T-helper 17 cell (primary cell): Measurements from ENCODE around the gene THSD1. TPM values are rescaled to one million over a fixed set of nuclear protein-coding genes. Genes with fewer than 3 reads are reported as not detected.

ENCODE experiments used
- ATAC-seq: fragments of 150-1000 bp; cut with Tn5 transposase; 2 replicates; pipeline ENCODE4 v1.10.0; 2021; ENCODE audit warnings: mild to moderate bottlenecking, moderate library complexity
- DNase-seq, 3 donors: peaks; one replicate each; pipeline versions ENCODE4 v3.0.0 to v3.0.0-alpha.2; 2020 to 2021
- H3K9me3 ChIP-seq: one replicate; pipeline ENCODE4 v1.7.0; 2013; ENCODE audit warnings: low read length, mild to moderate bottlenecking; ENCODE audit not compliant: control insufficient read depth, poor library complexity, severe bottlenecking
- H3K27ac Mint-ChIP-seq: one replicate; pipeline ENCODE4 v1.8.0; 2022; ENCODE audit warnings: mild to moderate bottlenecking, moderate library complexity, mixed read lengths
- H3K27me3 Mint-ChIP-seq: one replicate; pipeline ENCODE4 v1.8.0; 2022; ENCODE audit warnings: mixed read lengths
- H3K36me3 Mint-ChIP-seq: one replicate; pipeline ENCODE4 v1.8.0; 2022; ENCODE audit warnings: low read depth, mixed read lengths
- H3K4me1 Mint-ChIP-seq: one replicate; pipeline ENCODE4 v1.8.0; 2022; ENCODE audit warnings: mild to moderate bottlenecking, mixed read lengths
- H3K4me3 Mint-ChIP-seq: one replicate; pipeline ENCODE4 v1.8.0; 2022; ENCODE audit warnings: mild to moderate bottlenecking, moderate library complexity, mixed read lengths
- total RNA-seq, 4 donors: library from RNA in 2 of 4; stranded (reverse) in 2 of 4; gene quantifications; one replicate each; pipeline ENCODE4 v1.2.3 and lab custom pipeline; 2022 to 2026

THSD1 gene, protein sequence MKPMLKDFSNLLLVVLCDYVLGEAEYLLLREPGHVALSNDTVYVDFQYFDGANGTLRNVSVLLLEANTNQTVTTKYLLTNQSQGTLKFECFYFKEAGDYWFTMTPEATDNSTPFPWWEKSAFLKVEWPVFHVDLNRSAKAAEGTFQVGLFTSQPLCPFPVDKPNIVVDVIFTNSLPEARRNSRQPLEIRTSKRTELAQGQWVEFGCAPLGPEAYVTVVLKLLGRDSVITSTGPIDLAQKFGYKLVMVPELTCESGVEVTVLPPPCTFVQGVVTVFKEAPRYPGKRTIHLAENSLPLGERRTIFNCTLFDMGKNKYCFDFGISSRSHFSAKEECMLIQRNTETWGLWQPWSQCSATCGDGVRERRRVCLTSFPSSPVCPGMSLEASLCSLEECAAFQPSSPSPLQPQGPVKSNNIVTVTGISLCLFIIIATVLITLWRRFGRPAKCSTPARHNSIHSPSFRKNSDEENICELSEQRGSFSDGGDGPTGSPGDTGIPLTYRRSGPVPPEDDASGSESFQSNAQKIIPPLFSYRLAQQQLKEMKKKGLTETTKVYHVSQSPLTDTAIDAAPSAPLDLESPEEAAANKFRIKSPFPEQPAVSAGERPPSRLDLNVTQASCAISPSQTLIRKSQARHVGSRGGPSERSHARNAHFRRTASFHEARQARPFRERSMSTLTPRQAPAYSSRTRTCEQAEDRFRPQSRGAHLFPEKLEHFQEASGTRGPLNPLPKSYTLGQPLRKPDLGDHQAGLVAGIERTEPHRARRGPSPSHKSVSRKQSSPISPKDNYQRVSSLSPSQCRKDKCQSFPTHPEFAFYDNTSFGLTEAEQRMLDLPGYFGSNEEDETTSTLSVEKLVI
- total RNA-seq: under 1 TPM; 0.40 to 0.68 TPM
- total RNA-seq (lab: John Stamatoyannopoulos, UW): 0.38 to 2.0 reads per million in 2 donors

DNA sequence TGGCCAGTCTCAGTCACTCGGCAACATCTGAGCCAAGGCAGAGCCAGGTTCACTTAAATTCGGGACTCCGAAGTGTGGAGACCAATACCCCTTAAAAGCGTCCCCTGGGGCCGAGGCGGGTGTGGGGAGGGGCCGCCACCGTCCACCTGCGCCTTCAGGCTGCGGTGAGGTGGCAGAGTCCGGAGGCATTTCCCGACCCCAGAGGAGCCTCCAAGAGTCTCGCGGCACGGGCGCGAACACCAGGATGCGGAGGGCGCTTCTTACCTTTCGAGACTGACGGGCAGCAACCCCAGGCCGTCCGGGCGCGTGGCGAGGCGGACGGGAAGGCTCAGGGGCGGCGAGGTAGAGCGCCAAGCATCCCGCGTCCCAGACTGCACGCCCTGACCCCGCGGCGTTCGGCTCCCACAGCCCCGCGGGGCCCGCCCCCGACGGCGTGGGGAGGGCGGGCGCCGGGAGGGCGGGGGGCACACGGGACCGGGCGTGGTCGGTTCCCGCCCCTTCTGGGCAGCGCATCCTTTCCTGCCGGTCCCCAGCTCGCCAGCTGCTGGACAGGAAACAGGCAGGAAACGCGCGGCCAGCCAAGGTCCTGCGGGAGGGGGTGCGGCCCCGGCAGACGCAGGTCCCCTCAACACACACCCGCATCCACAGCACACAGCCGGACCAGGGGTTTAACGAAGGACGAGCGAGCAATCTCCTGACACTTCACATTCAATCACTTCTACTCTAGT lies at the start of gene THSD1:
Gene THSD1, minus strand, starts transcription at position 406 of the 728 bp plus-strand sequence. CDS start 3,572 bp downstream, outside the sequence.
- ATAC-seq: peak; percentile 52

DNA sequence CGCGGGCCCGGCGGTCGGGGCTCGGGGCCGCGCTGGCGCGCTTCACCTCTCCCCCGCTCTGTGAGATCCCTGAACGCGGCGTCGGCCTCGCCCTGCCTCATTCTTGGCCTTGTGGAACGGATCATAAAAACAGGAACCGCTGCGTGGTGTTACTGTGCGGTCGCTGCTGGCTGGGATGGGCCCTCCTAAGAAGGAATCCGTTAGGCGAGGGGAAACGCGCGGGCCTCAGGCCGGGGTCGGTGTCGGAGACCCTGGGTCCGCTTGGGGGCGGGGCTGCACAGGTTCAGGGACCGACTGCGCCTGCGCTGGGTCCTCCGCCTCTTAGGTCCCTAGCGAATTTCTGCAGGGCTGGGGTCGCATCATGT lies 49.7 kb upstream of the THSD1 start:
- Mint-ChIP-seq H3K27me3 (no peaks in the 10 kb centered on the region), H3K27ac (peak overlapping the region; percentile 97), H3K4me1 (peaks cover 27% of the 10 kb centered on the region), H3K4me3 (peak overlapping the region; percentile 97), H3K36me3 (peaks cover 2% of the 10 kb centered on the region)
- peak; percentile 52 to 72 (median 68) for DNase-seq
- ATAC-seq: peak; percentile 39
- H3K9me3 ChIP-seq: no peaks in the 10 kb centered on the region

More for the DNA sequence above, at the start of gene THSD1:
- DNase-seq: peak in 1 of 3 donors; percentile 13
- Mint-ChIP-seq H3K4me1 (peaks cover 9% of the 10 kb centered on the region), H3K36me3 (no peaks in the 10 kb centered on the region), H3K27ac (no peak within 1 kb of the TSS), H3K27me3 (peaks cover 21% of the 10 kb centered on the region), H3K4me3 (peak within 1 kb of the TSS; percentile 83)
- H3K9me3 ChIP-seq: no peaks in the 10 kb centered on the region

DNA sequence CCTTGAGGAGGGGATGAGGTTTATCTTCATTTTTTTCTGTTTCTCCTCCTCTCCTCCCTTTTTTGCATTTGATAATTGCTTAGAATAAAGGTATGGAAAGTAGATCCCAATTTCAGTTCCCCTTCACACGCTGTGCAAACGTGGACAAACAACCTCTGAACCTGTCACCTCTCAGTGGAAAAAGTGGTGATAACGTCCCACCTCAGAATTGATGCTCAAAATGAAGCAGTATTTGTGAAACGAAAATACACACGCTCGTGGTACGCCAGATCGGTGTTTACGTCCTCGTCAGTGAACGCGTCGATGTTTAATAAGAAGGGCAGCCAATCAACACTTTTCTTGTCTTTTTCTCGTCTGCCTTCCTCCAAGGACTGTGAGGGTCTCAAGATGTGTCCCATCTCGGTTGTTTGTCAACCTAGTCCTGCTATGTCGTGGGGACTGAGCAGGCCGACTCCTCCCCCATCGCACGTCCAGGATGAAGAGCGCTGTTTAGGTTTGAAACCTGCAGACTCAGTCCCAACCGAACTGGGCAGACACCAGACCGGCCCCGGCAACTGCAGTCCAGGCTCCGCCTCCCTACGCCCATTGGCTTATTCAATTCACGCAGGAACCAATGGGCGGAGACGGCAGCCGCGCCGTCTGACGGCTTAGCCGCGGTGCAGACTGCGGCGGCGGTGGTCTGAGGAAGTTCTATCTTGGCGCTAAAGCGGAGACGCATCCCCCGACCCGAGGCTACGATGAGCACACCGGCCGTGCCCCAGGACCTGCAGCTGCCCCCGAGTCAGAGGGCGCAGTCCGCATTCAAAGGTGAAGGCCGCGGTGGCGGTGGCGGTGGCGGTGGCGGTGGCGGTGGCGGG lies 49.1 kb upstream of the THSD1 start, which contains the start of gene CKAP2:
Gene CKAP2, plus strand, starts transcription at position 659 of the 857 bp plus-strand sequence. Its CDS starts 79 bp downstream, at position 738.
- Mint-ChIP-seq H3K4me1 (peaks cover 26% of the 10 kb centered on the region), H3K4me3 (peak within 1 kb of the TSS; percentile 97), H3K27ac (peak within 1 kb of the TSS; percentile 97), H3K36me3 (peaks cover 2% of the 10 kb centered on the region), H3K27me3 (no peaks in the 10 kb centered on the region)
- DNase-seq (peak; percentile 86 to 89 (median 87)), ATAC-seq (peak; percentile 84)
- no peaks in the 10 kb centered on the region for H3K9me3 ChIP-seq

DNA sequence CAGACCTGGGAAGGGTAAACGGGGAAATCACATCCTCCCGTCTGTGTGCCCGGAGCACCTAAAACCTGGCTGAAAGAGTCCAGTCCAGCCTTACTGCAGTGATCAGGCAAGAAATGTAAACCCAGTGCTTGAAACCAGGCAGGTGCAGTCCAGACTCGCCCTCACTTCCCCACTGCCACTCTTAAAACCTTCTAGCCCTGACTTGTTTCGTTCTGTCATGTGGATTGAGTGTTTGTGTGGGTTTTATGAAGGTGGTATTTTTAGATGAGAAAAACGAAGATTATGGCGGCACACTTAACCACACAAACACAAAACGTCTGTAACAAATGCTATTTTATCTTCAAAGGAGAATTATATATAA lies 48.5 kb upstream of the THSD1 start:
- DNase-seq: peak in 2 of 3 donors; percentile 9 to 10
- H3K4me1 Mint-ChIP-seq: peaks cover 31% of the 10 kb centered on the region
- H3K27ac Mint-ChIP-seq: peak overlapping the region; percentile 97
- H3K36me3 Mint-ChIP-seq: peaks cover 2% of the 10 kb centered on the region
- no peaks in the 10 kb centered on the region for H3K27me3 Mint-ChIP-seq
- peak overlapping the region; percentile 97 for H3K4me3 Mint-ChIP-seq
- no peaks in the 10 kb centered on the region for H3K9me3 ChIP-seq
- ATAC-seq: peak; percentile 2

DNA sequence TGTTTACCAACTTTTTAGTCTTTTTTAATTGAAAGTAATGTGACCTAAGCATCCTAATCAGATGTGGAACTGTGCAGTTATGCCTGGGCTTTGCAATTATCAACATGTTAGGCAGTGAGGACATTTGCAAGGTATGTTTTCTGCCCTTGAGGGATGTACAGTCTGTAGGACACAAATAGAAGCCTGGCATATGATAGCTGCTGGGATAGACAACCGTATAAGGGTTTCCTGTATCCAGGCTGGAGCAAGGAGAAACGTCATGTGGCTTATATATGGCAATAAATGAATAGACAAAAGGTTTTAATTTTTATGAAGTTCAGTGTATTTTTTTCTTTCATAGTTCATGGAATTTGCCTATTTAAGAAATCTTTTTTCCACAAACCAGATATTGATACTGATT lies 46.5 kb upstream of the THSD1 start:
- peaks cover 45% of the 10 kb centered on the region for H3K4me1 Mint-ChIP-seq
- no peak for ATAC-seq
- H3K27ac Mint-ChIP-seq: peak overlapping the region; percentile 97
- no peak overlapping the region for H3K4me3 Mint-ChIP-seq
- DNase-seq: no peak
- H3K36me3 Mint-ChIP-seq: peaks cover 2% of the 10 kb centered on the region
- H3K27me3 Mint-ChIP-seq: no peaks in the 10 kb centered on the region
- no peaks in the 10 kb centered on the region for H3K9me3 ChIP-seq

DNA sequence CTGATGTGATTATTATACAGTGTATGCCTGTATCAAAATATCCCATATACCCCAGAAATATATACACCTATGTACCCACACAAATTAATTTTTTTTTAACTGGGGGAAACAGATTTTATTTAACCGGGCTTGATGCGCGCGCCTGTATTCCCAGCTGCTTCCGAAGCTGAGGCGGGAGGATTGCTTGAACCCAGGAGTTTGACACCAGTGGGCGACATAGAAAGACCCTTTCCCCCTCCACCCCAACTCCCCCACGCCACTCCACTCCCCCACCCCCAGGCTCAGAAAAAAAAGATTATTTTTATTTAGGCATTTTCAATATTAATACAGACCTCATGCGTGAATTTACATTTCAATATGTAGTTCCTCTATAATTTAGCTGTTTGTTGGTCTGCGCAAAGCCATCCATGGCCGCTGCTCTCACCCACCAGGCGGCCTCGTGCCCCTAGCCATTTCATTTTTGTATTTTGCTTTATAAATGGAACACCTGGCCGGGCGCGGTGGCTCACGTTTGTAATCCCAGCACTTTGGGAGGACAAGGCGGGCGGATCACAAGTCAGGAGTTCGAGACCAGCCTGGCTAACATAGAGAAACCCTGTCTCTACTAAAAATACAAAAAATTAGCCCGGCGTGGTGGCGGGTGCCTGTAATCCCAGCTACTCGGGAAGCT lies 45.3 kb upstream of the THSD1 start:
- Mint-ChIP-seq H3K27ac (peak overlapping the region; percentile 68), H3K36me3 (peaks cover 2% of the 10 kb centered on the region), H3K27me3 (no peaks in the 10 kb centered on the region), H3K4me3 (peak overlapping the region; percentile 76), H3K4me1 (peaks cover 46% of the 10 kb centered on the region)
- DNase-seq (no peak), ATAC-seq (no peak)
- H3K9me3 ChIP-seq: no peaks in the 10 kb centered on the region

DNA sequence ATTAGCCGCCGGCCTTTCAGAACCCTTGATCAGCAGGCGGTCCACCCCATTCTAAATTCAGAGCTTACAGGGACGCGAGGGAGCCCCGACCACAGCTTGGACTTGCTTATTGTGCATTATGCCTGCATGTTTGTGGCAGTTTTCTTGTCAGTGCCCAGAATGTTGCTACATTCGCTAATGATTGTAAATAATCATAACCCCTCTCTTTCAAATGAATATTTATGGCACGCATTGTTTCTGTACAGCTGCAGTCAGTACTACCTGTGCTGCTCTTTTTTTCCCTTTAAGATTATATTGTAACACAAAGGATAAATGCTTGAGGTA lies 44.8 kb upstream of the THSD1 start:
- no peak for DNase-seq
- Mint-ChIP-seq H3K27ac (peak overlapping the region; percentile 68), H3K36me3 (peaks cover 2% of the 10 kb centered on the region), H3K4me3 (peak overlapping the region; percentile 76), H3K4me1 (peaks cover 42% of the 10 kb centered on the region), H3K27me3 (no peaks in the 10 kb centered on the region)
- H3K9me3 ChIP-seq: no peaks in the 10 kb centered on the region
- no peak for ATAC-seq

DNA sequence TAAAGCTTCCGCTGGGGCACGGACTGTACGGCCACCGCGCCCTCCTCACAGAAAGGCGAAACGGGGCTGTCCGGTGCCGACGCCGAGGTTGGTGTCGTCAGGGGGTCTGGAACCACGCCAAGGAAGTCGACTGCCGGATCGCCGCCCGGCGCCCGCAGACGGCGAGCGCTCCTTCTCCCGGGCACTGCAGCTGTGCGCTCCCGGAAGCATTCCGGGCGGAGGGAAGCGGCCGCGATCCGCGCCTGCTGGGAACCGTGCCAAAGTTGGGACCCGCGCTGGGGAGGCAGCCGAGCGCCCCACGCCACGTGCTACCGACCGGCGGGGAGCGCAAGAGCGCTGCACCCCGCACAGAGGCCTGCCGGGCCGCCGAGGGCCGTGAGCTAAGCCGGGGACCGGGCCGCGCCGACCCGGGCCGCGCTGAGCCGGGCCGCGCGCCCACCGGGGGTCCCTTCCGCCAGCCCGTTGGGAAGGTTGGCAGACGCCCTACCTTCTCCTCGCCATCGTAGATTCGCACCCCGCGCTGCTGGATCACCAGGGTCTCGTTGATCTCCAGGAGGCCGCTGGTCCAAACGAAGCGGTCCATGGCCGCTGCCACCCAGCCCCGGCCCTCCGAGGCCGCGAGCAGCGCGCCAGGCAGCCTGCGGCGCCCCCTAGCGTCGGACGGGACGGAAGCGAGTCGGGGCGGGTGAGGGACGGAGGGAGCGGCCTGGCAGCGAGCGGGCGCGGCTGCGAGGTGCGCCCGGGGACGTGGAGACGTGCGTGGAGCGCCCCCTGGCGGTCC lies 44.2 kb upstream of the THSD1 start, which contains the start of gene VPS36:
Gene VPS36, minus strand, starts transcription at position 623 of the 781 bp plus-strand sequence. Its CDS starts 40 bp downstream, at position 583.
- peak within 1 kb of the TSS; percentile 95 for H3K4me3 Mint-ChIP-seq
- peaks cover under 1% of the 10 kb centered on the region for H3K36me3 Mint-ChIP-seq
- DNase-seq (peak; percentile 91 to 98 (median 97)), ATAC-seq (peak; percentile 76)
- no peaks in the 10 kb centered on the region for H3K9me3 ChIP-seq
- peak within 1 kb of the TSS; percentile 85 for H3K27ac Mint-ChIP-seq
- H3K4me1 Mint-ChIP-seq: peaks cover 40% of the 10 kb centered on the region
- H3K27me3 Mint-ChIP-seq: no peaks in the 10 kb centered on the region

DNA sequence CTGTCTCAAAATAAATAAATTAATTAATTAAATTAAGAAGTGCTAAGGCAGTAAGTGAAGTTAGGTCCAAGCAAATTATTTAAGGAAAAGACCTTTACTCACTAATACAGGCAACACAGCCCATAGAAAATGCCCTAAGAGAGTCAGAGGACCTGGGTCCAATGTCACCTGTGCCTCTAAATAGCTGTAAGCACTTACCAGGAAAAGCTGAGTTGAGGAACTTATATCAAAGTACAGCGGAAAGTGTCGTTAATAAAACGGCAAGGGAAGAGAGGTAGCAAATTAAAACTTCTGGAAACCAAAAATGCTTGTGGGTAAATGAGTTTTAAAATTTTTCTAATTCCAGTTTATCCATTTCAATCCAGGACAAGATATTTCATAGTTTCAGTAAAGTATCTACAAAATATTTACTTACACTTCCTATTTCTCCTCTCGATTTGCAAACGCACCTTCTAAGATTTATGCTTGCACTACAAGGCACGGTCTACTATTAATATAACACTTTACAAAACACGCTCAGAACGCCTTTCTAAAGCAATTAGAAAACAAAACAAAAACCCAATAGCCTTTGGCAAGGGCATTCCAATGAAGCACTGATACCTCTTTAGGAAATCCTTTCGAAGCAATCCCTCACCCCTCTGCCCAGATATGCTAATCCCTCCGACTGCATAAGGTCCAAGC lies 43.5 kb upstream of the THSD1 start:
- peak overlapping the region; percentile 95 for H3K4me3 Mint-ChIP-seq
- no peaks in the 10 kb centered on the region for H3K36me3 Mint-ChIP-seq
- H3K9me3 ChIP-seq: no peaks in the 10 kb centered on the region
- peaks cover 33% of the 10 kb centered on the region for H3K4me1 Mint-ChIP-seq
- H3K27ac Mint-ChIP-seq: peak overlapping the region; percentile 85
- H3K27me3 Mint-ChIP-seq: no peaks in the 10 kb centered on the region
- no peak for ATAC-seq
- no peak for DNase-seq

DNA sequence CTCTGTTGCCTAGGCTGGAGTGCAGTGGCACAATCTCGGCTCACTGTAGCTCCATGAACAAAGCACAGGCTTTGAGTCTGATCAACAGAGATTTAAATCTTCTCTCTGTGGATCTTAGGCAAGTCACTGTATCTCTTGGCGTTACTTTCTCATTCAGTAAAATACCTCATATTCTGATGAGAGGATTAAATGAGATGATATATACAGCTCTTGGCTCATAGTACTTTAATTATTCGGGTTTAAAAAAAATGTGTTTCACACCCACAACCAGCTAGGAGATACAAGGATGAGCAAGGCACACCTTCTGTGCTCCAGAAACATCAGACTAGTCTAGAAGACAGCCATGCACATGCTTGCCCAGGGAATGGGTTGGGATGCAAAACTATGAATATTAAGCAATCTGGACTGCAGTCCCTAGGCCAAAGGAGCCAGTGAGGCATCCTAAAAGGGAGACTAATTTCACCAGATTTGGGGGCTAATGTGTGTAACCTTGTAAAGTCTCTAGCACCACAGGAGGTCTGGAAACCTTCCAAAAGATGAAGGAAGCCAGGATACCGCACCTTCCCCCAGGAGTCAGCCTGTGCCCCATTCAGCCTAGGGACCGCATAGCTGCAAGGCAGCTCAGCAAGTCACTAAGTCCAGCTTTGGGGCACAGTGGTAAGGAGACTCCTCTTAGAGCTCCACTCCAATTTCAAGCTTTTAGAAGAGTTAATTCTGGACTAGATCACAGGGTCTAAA lies 42.0 kb upstream of the THSD1 start:
- peak overlapping the region; percentile 85 for H3K27ac Mint-ChIP-seq
- H3K4me3 Mint-ChIP-seq: no peak overlapping the region
- no peak for ATAC-seq
- H3K4me1 Mint-ChIP-seq: peaks cover 25% of the 10 kb centered on the region
- no peaks in the 10 kb centered on the region for H3K9me3 ChIP-seq
- DNase-seq: no peak
- no peaks in the 10 kb centered on the region for H3K27me3 Mint-ChIP-seq
- no peaks in the 10 kb centered on the region for H3K36me3 Mint-ChIP-seq
